GM12873 (cell line): ENCODE results near the gene JMJD6.

Source experiments
- CTCF ChIP-seq: IDR thresholded peaks from 2 replicates; pipeline ENCODE4 v1.5.1; 2012; ENCODE audit warnings: low read depth, mild to moderate bottlenecking, moderate library complexity, low read length, control low read depth; ENCODE audit not compliant: insufficient read depth; ENCODE audit errors: missing control alignments

Gene JMJD6

GRCh38 chr17:76678330-76678729, 48.1 kb downstream of the JMJD6 start:
- no peak for TF ChIP-seq CTCF

GRCh38 chr17:76677406-76677805, 49.0 kb downstream of the JMJD6 start:
- no peak for TF ChIP-seq CTCF

- TF ChIP-seq CTCF: no peak
Observed at GRCh38 chr17:76676629-76677028, 49.8 kb downstream of the JMJD6 start.

- no peak for TF ChIP-seq CTCF
Observed at GRCh38 chr17:76675648-76676047, 50.8 kb downstream of the JMJD6 start.

- TF ChIP-seq CTCF: no peak
Observed at GRCh38 chr17:76674600-76674999, 51.8 kb downstream of the JMJD6 start.

- no peak for TF ChIP-seq CTCF
Observed at GRCh38 chr17:76673729-76674128, 52.7 kb downstream of the JMJD6 start.

- TF ChIP-seq CTCF: no peak
Observed at GRCh38 chr17:76672892-76673291, 53.5 kb downstream of the JMJD6 start.
